GM12892 (cell line): ENCODE data around the gene YAF2.

Experiments
- DNase-seq: peaks from one replicate; pipeline ENCODE4 v3.0.0; 2011; ENCODE audit not compliant: insufficient read length
- FAIRE-seq: peaks from 2 replicates; lab custom pipeline; 2011; peaks lifted over from hg19 to GRCh38; lab: Jason Lieb, UNC
- POLR2A ChIP-seq: IDR thresholded peaks from 2 replicates; pipeline ENCODE4 v1.6.1; 2011; ENCODE audit warnings: low read depth, low read length, control low read depth
- POLR2AphosphoS5 ChIP-seq: IDR thresholded peaks from 2 replicates; pipeline ENCODE4 v1.6.1; 2011; ENCODE audit warnings: low read depth, low read length, control low read depth
- TAF1 ChIP-seq: IDR thresholded peaks from 2 replicates; pipeline ENCODE4 v1.6.1; 2011; ENCODE audit warnings: low read depth, mild to moderate bottlenecking, control low read depth, low read length, borderline replicate concordance

Gene YAF2

GRCh38 chr12:42129595-42130204 lies 108.3 kb downstream of the YAF2 start:
- FAIRE-seq (no peak), DNase-seq (no peak)
- no peak for TF ChIP-seq POLR2A
- no peak for TF ChIP-seq TAF1
- TF ChIP-seq POLR2AphosphoS5: no peak

- DNase-seq: no peak
- no peak for FAIRE-seq
Measured at GRCh38 chr12:42128888-42129287, 109.2 kb downstream of the YAF2 start.

GRCh38 chr12:42128327-42128726 lies 109.7 kb downstream of the YAF2 start:
- no peak for FAIRE-seq
- DNase-seq: no peak

More at GRCh38 chr12:42128888-42129287, 109.2 kb downstream of the YAF2 start:
- TF ChIP-seq POLR2AphosphoS5: no peak
- TF ChIP-seq POLR2A: no peak
- TF ChIP-seq TAF1: no peak

GRCh38 chr12:42126963-42127362 lies 111.1 kb downstream of the YAF2 start:
- TF ChIP-seq TAF1: no peak
- TF ChIP-seq POLR2AphosphoS5: no peak
- TF ChIP-seq POLR2A: no peak
- FAIRE-seq (no peak), DNase-seq (no peak)

More at GRCh38 chr12:42128327-42128726, 109.7 kb downstream of the YAF2 start:
- TF ChIP-seq POLR2AphosphoS5 (no peak), TAF1 (no peak), POLR2A (no peak)

- FAIRE-seq (no peak), DNase-seq (no peak)
Measured at GRCh38 chr12:42125388-42125767, 112.7 kb downstream of the YAF2 start.

GRCh38 chr12:42124764-42125387 lies 113.2 kb downstream of the YAF2 start:
- no peak for TF ChIP-seq TAF1
- no peak for TF ChIP-seq POLR2A
- TF ChIP-seq POLR2AphosphoS5: no peak
- FAIRE-seq: no peak
- no peak for DNase-seq

More at GRCh38 chr12:42125388-42125767, 112.7 kb downstream of the YAF2 start:
- TF ChIP-seq TAF1 (no peak), POLR2AphosphoS5 (no peak), POLR2A (no peak)

GRCh38 chr12:42119085-42119633 lies 118.9 kb downstream of the YAF2 start:
- FAIRE-seq: no peak
- TF ChIP-seq POLR2AphosphoS5 (no peak), TAF1 (no peak), POLR2A (no peak)
- DNase-seq: no peak

GRCh38 chr12:42118136-42118879 lies 119.7 kb downstream of the YAF2 start:
- no peak for DNase-seq
- FAIRE-seq: no peak
- no peak for TF ChIP-seq POLR2A
- TF ChIP-seq POLR2AphosphoS5: no peak
- no peak for TF ChIP-seq TAF1

- TF ChIP-seq POLR2AphosphoS5 (no peak), TAF1 (no peak), POLR2A (no peak)
- DNase-seq: no peak
- no peak for FAIRE-seq
Measured at GRCh38 chr12:42109031-42109430, 129.0 kb downstream of the YAF2 start.
